ENCODE data around the gene PLEKHF1. TPM values are rescaled to one million over a fixed set of nuclear protein-coding genes. Genes with fewer than 3 reads are reported as not detected.
"Not testable (repeated sequence)": the region's sequence is repeated elsewhere in the genome, so short reads cannot be mapped to it uniquely, and the experiment has no call there.

Gene PLEKHF1
- polyA plus RNA-seq (2012; ENCODE audit: insufficient read depth, insufficient read length): 23.0 TPM

DNA sequence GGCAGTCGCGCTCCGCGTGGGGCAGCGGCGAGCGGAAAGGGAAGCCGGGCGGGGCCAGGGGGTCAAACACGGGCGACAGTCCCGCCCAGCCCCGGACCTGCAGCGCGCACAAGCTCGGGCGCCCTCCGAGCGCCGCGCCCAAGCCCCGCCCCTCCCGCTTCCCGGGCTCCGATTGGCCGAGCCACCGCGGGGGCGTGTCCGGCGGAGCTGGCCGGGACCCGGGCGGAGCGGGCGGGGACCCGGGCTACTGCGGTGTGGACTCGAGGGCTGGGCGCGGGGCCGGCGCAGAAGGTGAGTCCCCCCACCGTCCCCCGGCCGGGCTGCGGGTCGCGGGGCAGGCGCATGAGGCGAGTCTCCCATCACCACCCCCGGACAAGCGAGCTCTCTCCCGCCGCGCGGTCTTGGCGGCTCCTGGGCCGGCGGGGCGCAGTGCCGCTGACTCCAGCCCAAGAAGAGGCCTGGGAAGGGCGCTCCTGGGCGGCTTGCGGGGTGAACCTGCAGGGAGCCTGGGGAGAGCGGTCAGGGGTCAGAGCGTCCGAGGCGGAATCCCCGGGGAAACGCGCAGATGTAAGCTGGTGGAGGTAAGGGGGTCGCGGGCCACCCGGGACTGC lies at the start of gene PLEKHF1:
PLEKHF1 (plus strand) TSS at position 247 of the 611 bp plus-strand sequence. CDS start 8,379 bp downstream, outside the sequence.
- H3K4me3 ChIP-seq (ENCODE audit: low read length): peak within 1 kb of the TSS; percentile 80
- no peak for DNase-seq (ENCODE audit: low read depth, low spot score)

GRCh38 chr19:29615891-29616425 lies 49.3 kb upstream of the PLEKHF1 start:
- no peak overlapping the region for H3K4me3 ChIP-seq (ENCODE audit: low read length)
- no peak for DNase-seq (ENCODE audit: low read depth, low spot score)

GRCh38 chr19:29616541-29616940 lies 48.7 kb upstream of the PLEKHF1 start:
- no peak for DNase-seq (ENCODE audit: low read depth, low spot score)
- no peak overlapping the region for H3K4me3 ChIP-seq (ENCODE audit: low read length)

GRCh38 chr19:29617366-29618266 lies 47.6 kb upstream of the PLEKHF1 start:
- H3K4me3 ChIP-seq (ENCODE audit: low read length): no peak overlapping the region
- DNase-seq (ENCODE audit: low read depth, low spot score): no peak

DNA sequence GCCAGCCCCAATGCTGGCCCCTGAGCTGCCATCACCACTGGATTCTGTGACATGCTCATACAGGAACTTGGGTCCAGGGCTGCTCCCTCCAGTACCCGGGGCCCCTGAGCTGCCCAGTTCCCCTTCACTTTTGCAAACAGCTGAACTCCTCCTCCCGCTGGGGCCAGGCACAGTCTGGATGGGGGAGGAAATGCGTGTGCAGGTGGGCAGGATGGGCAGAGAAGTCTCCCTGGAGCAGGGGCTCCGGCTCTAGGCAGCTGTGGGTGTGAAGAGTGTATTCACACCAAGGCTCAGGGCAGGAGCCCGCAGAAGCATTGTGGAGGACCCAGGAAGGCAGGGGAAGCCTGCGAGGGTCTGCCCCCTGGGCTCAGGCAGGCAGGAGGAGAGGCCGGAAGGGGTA lies 46.8 kb upstream of the PLEKHF1 start:
- H3K4me3 ChIP-seq (ENCODE audit: low read length): no peak overlapping the region
- DNase-seq (ENCODE audit: low read depth, low spot score): no peak

DNA sequence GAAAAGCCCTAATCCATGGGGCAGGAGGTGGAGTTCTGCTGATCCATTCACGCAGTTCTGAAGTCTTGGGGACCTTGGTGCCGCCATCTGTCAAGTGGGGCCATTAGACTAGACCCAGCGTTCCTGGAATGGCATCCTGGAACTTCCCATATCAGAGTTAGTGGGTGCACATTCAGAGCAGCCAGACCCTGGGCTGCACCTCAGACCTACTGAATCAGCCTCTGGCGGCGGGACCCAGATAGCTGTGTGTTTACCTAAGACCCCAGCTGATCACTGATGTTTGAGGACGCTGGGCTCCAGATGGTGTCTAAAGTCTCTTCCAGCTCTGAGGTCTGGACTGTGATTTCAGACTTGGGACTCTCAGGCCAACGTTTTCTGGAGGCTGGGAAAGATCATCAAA lies 46.4 kb upstream of the PLEKHF1 start:
- DNase-seq (ENCODE audit: low read depth, low spot score): no peak
- H3K4me3 ChIP-seq (ENCODE audit: low read length): no peak overlapping the region

DNA sequence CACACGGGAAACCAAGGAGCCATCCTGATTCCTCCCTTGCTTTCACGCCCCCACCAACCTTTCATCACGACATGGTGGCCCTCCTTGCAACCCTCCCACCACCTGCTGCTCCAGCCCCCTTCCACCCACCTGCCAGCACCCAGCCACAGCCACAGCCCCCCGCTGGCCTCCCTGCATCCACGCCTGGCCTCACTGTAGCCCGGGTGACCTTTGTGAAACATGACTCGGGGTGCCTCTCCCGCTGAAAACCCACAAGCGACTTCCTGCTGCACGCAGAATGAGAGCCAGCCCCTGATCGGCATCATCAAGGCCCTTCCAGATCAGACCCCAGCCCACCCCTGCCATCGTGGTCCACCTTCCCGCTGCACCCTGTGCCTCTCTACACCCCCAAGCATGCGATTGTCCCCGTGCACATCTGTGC lies 44.3 kb upstream of the PLEKHF1 start:
- H3K4me3 ChIP-seq (ENCODE audit: low read length): no peak overlapping the region
- peak; percentile 15 for DNase-seq (ENCODE audit: low read depth, low spot score)

GRCh38 chr19:29622166-29623070 lies 42.8 kb upstream of the PLEKHF1 start:
- H3K4me3 ChIP-seq (ENCODE audit: low read length): no peak overlapping the region
- peak; percentile 11 for DNase-seq (ENCODE audit: low read depth, low spot score)

GRCh38 chr19:29623726-29624488 lies 41.4 kb upstream of the PLEKHF1 start:
- DNase-seq (ENCODE audit: low read depth, low spot score): no peak
- no peak overlapping the region for H3K4me3 ChIP-seq (ENCODE audit: low read length)

DNA sequence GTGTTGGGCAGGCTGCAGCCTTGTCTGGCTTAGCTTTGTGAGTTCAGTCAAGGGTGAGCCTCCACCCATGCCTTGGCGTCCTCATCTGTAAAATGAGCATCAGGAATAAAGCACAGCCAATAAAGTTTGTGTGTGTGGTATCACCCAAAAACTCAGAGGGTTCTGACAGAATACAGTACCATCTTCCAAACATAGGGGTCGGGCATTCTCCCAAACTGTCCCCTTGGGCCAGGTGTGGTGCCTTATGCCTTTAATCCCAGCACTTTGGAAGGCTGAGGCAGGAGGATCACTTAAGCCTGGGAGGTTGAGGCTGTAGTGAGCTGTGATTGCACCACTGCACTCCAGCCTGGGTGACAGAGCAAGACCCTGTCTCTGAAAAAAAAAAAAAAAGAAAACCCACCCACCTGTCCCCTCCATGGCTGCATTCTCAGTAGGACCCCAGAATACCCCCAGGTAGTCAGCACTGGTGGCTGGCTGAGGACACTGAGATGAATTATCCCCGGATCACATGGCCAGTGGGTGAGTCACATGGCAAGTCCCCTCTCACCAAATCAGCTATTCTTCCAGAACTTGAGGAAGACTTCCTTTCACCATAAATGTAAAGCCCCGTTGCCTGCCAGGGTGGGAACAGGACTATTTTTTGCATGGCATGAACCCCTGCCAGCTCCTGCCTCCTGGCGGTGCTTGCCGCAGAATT lies 40.6 kb upstream of the PLEKHF1 start:
- H3K4me3 ChIP-seq (ENCODE audit: low read length): no peak overlapping the region
- DNase-seq (ENCODE audit: low read depth, low spot score): no peak

GRCh38 chr19:29625186-29625651 lies 40.0 kb upstream of the PLEKHF1 start:
- H3K4me3 ChIP-seq (ENCODE audit: low read length): no peak overlapping the region
- DNase-seq (ENCODE audit: low read depth, low spot score): no peak

DNA sequence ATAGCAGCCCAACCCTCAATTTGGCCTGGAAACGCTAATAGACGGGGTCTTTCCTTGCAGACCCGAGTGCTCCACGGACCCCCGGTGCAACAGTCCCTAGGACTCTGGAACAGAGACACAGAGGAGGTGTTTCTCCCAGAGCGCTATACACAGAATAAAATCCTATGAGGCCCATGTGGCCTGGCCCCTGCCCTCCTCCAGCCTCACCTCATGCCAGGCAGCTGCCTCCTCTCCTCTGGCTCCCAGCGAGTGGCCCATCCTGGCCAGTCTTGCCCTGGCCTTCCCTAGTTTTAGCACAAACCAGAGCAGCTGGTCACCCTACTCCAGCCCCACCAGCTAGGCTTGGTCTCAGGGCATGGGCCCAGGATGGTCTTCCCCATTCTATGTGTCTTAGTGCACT lies 38.9 kb upstream of the PLEKHF1 start:
- no peak for DNase-seq (ENCODE audit: low read depth, low spot score)
- no peak overlapping the region for H3K4me3 ChIP-seq (ENCODE audit: low read length)

DNA sequence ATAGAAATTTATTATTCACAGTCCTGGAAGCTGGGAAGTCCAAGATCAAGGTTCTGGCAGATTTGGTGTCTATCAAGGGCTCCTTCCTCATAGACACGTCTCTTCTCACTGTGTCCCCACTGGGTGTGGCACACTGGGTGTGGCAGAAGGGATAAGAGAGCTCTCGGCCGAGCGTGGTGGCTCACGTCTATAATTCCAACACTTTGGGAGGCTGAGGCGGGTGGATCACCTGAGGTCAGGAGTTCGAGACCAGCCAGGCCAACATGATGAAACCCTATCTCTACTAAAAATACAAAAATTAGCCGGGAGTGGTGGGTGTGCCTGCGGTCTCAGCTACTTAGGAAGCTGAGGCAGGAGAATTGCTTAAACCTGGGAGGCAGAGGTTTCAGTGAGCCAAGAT lies 38.4 kb upstream of the PLEKHF1 start:
- H3K4me3 ChIP-seq (ENCODE audit: low read length); DNase-seq (ENCODE audit: low read depth, low spot score): not testable (repeated sequence)

- no peak for DNase-seq (ENCODE audit: low read depth, low spot score)
- H3K4me3 ChIP-seq (ENCODE audit: low read length): no peak overlapping the region
Observed at GRCh38 chr19:29628661-29629385, 36.4 kb upstream of the PLEKHF1 start.

DNA sequence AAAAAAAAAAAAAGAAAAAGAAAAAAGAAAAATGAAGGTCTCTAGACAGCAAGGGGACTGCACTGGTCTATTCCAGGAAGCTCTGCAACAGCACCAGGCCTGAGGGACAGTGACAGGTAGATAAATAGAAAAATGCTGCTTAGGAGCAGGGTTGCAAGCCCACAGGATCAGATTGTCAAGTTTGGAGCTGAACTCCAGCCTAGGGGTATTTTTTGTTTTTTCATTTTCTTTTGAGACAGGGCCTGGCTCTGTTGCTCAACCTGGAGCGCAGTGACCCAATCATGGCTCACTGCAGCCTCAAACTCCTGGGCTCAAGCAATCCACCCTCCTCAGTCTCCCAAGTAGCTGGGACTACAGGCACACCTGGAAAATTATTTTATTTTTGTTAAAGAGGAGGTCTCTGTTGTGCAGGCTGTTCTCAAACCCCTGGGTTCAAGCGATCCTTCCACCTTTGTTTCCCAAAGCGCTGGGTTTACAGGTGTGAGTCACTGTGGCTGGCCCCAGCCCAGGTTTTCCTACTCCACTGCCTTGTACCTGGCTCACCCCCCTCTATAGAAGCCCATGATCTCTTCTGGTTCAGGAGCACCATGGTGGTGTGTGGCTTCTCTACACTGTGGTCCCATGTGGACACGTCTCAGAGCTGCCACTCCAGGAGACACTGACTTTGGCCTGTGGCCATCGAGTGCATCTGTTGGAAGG lies 35.3 kb upstream of the PLEKHF1 start:
- no peak overlapping the region for H3K4me3 ChIP-seq (ENCODE audit: low read length)
- DNase-seq (ENCODE audit: low read depth, low spot score): no peak

- no peak overlapping the region for H3K4me3 ChIP-seq (ENCODE audit: low read length)
- DNase-seq (ENCODE audit: low read depth, low spot score): no peak
Observed at GRCh38 chr19:29630655-29631054, 34.6 kb upstream of the PLEKHF1 start.

DNA sequence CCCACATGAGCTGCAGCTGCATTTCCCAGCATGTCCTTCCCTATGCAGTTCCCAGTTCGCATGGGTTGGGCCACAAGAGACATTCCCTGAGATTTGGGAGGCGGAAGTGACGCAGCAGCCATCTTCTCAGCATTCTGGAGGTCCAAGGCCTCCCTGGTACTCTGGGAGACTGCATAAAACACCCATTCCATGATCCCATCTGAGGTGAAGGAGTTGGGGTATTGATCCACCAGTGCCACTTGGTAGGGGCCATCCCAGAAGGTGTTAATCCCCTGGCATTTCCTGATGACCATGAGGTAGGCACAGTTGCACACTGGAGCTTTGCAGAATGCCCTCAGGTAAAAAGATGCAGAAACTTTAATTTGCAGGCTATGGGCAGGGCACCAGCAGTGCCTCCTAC lies 33.8 kb upstream of the PLEKHF1 start:
- no peak for DNase-seq (ENCODE audit: low read depth, low spot score)

More for the DNA sequence above, 33.8 kb upstream of the PLEKHF1 start:
- H3K4me3 ChIP-seq (ENCODE audit: low read length): no peak overlapping the region
